Adrenal gland (tissue), 5 donors: Measurements from ENCODE around the gene NCKAP5.

Source experiments
- POLR2A ChIP-seq, 2 donors: fragments of 450-650 bp; IDR thresholded peaks; one replicate each; pipeline ENCODE4 v1.6.1; 2017; ENCODE audit warnings: antibody characterized with exemption in 2 of 2, mild to moderate bottlenecking in 2 of 2, moderate library complexity in 1 of 2
- TF ChIP-seq, protein P1 (sequence below), 6 experiments: fragments of 450-650 bp in 4 of 6; fragments of 200-600 bp in 2 of 6; sonication (generic) in 1 of 6; IDR thresholded peaks; 1 replicate in 5 of 6; 2 replicates in 1 of 6; pipeline versions ENCODE4 v1.5.1 to v1.8.0; 2016 to 2021; ENCODE audit warnings: antibody characterized with exemption in 6 of 6, mild to moderate bottlenecking in 2 of 6, moderate library complexity in 1 of 6
- donor health status: DM: no; HTN: no; CAD: no.

DNA sequence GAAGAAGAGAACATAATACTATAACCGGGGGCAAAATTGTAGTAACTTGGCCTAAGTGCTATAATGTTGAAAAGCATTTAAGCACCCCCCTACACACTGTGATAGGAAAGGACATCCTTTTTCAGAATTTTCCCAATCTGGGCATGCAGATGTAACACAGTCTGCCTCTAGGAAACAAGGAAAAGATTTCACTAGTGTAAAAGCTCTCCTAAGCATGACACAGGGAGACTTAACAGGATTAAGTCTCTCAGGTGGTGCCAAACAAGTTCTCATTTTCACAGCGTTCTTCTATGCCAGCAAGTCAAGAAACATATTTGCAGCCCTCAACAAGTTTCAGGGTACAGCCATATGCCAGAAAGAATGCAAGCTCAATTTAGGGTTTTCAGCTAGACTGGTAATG lies 53.0 kb downstream of the NCKAP5 start:
- TF ChIP-seq, protein P1, sequence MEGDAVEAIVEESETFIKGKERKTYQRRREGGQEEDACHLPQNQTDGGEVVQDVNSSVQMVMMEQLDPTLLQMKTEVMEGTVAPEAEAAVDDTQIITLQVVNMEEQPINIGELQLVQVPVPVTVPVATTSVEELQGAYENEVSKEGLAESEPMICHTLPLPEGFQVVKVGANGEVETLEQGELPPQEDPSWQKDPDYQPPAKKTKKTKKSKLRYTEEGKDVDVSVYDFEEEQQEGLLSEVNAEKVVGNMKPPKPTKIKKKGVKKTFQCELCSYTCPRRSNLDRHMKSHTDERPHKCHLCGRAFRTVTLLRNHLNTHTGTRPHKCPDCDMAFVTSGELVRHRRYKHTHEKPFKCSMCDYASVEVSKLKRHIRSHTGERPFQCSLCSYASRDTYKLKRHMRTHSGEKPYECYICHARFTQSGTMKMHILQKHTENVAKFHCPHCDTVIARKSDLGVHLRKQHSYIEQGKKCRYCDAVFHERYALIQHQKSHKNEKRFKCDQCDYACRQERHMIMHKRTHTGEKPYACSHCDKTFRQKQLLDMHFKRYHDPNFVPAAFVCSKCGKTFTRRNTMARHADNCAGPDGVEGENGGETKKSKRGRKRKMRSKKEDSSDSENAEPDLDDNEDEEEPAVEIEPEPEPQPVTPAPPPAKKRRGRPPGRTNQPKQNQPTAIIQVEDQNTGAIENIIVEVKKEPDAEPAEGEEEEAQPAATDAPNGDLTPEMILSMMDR (IDR thresholded peaks at IDR 0.05), result no peak
- TF ChIP-seq POLR2A (IDR thresholded peaks at IDR 0.05), result no peak
